ENCODE results near the gene ATP6V0D1. TPM values are rescaled to one million over a fixed set of nuclear protein-coding genes. Genes with fewer than 3 reads are reported as not detected.
"Not testable (repeated sequence)": the region's sequence is repeated elsewhere in the genome, so short reads cannot be mapped to it uniquely, and the experiment has no call there.

Gene ATP6V0D1
- total RNA-seq, 1 experiment from 2014 or later, result 119 TPM

- DNase-seq (ENCODE audit: low spot score), result no peak
- in situ Hi-C loops (cut with HindIII; ENCODE audit: low sequenced_read_pairs), result no loop called here
Observed at GRCh38 chr16:67417333-67418061, 63.5 kb downstream of the ATP6V0D1 start.

GRCh38 chr16:67415872-67416793 is 64.8 kb downstream of the ATP6V0D1 start, which contains the start of gene ZDHHC1:
TSS of gene ZDHHC1 (minus strand) at chr16:67416477. CDS start at chr16:67407775, 8,702 bp downstream.
- DNase-seq (ENCODE audit: low spot score), result peak; percentile 73
- in situ Hi-C loops (cut with HindIII; ENCODE audit: low sequenced_read_pairs), result no loop called here

GRCh38 chr16:67415421-67415820 is 65.5 kb downstream of the ATP6V0D1 start:
- DNase-seq (ENCODE audit: low spot score); in situ Hi-C loops (cut with HindIII; ENCODE audit: low sequenced_read_pairs): not testable (repeated sequence)

GRCh38 chr16:67413978-67414911 is 66.7 kb downstream of the ATP6V0D1 start:
- in situ Hi-C loops (cut with HindIII; ENCODE audit: low sequenced_read_pairs), result no loop called here
- DNase-seq (ENCODE audit: low spot score), result no peak

- DNase-seq (ENCODE audit: low spot score), result no peak
- in situ Hi-C loops (cut with HindIII; ENCODE audit: low sequenced_read_pairs), result no loop called here
Observed at GRCh38 chr16:67412294-67412693, 68.7 kb downstream of the ATP6V0D1 start.

GRCh38 chr16:67411339-67411738 is 69.6 kb downstream of the ATP6V0D1 start:
- DNase-seq (ENCODE audit: low spot score), result no peak
- in situ Hi-C loops (cut with HindIII; ENCODE audit: low sequenced_read_pairs), result no loop called here

GRCh38 chr16:67409631-67410030 is 71.3 kb downstream of the ATP6V0D1 start:
- DNase-seq (ENCODE audit: low spot score), result no peak
- in situ Hi-C loops (cut with HindIII; ENCODE audit: low sequenced_read_pairs), result no loop called here

GRCh38 chr16:67407788-67408452 is 73.0 kb downstream of the ATP6V0D1 start:
- in situ Hi-C loops (cut with HindIII; ENCODE audit: low sequenced_read_pairs), result no loop called here
- no peak for DNase-seq (ENCODE audit: low spot score)

- no peak for DNase-seq (ENCODE audit: low spot score)
- in situ Hi-C loops (cut with HindIII; ENCODE audit: low sequenced_read_pairs), result no loop called here
Observed at GRCh38 chr16:67407176-67407787, 73.7 kb downstream of the ATP6V0D1 start.

GRCh38 chr16:67406111-67406971 is 74.6 kb downstream of the ATP6V0D1 start:
- no peak for DNase-seq (ENCODE audit: low spot score)
- in situ Hi-C loops (cut with HindIII; ENCODE audit: low sequenced_read_pairs), result no loop called here

- DNase-seq (ENCODE audit: low spot score), result no peak
- in situ Hi-C loops (cut with HindIII; ENCODE audit: low sequenced_read_pairs), result no loop called here
Observed at GRCh38 chr16:67405336-67405735, 75.6 kb downstream of the ATP6V0D1 start.

GRCh38 chr16:67404740-67405226 is 76.2 kb downstream of the ATP6V0D1 start:
- no peak for DNase-seq (ENCODE audit: low spot score)
- in situ Hi-C loops (cut with HindIII; ENCODE audit: low sequenced_read_pairs), result no loop called here

- DNase-seq (ENCODE audit: low spot score), result no peak
- in situ Hi-C loops (cut with HindIII; ENCODE audit: low sequenced_read_pairs), result no loop called here
Observed at GRCh38 chr16:67403976-67404555, 76.9 kb downstream of the ATP6V0D1 start.

GRCh38 chr16:67400901-67401300 is 80.1 kb downstream of the ATP6V0D1 start:
- no peak for DNase-seq (ENCODE audit: low spot score)
- in situ Hi-C loops (cut with HindIII; ENCODE audit: low sequenced_read_pairs), result no loop called here

GRCh38 chr16:67399749-67400704 is 80.9 kb downstream of the ATP6V0D1 start:
- DNase-seq (ENCODE audit: low spot score), result no peak
- in situ Hi-C loops (cut with HindIII; ENCODE audit: low sequenced_read_pairs), result no loop called here

GRCh38 chr16:67399218-67399733 is 81.7 kb downstream of the ATP6V0D1 start:
- in situ Hi-C loops (cut with HindIII; ENCODE audit: low sequenced_read_pairs), result no loop called here
- no peak for DNase-seq (ENCODE audit: low spot score)

Data from G401 (cell line).